Cardiac fibroblast (primary cell): ENCODE results near the gene ISOC2.
"Not testable (repeated sequence)": the region's sequence is repeated elsewhere in the genome, so short reads cannot be mapped to it uniquely, and the experiment has no call there.

Experiments
- DNase-seq, 2 donors: peaks; one replicate each; pipeline versions ENCODE4 v3.0.0 to v3.0.0-alpha.2; 2010; ENCODE audit warnings: low read depth in 2 of 2
- H3K4me3 ChIP-seq, 2 donors: replicated peaks in 1 of 2; 1 replicate in 1 of 2; 2 replicates in 1 of 2; pipeline ENCODE4 v1.5.1; 2011; ENCODE audit warnings: low read depth in 2 of 2, low read length in 2 of 2, mild to moderate bottlenecking in 2 of 2, moderate library complexity in 1 of 2
- TF ChIP-seq, protein P1 (sequence below): IDR thresholded peaks from one replicate; pipeline ENCODE4 v1.5.1; 2011; ENCODE audit warnings: low read depth, mild to moderate bottlenecking, low read length, inconsistent platforms

ISOC2 gene

DNA sequence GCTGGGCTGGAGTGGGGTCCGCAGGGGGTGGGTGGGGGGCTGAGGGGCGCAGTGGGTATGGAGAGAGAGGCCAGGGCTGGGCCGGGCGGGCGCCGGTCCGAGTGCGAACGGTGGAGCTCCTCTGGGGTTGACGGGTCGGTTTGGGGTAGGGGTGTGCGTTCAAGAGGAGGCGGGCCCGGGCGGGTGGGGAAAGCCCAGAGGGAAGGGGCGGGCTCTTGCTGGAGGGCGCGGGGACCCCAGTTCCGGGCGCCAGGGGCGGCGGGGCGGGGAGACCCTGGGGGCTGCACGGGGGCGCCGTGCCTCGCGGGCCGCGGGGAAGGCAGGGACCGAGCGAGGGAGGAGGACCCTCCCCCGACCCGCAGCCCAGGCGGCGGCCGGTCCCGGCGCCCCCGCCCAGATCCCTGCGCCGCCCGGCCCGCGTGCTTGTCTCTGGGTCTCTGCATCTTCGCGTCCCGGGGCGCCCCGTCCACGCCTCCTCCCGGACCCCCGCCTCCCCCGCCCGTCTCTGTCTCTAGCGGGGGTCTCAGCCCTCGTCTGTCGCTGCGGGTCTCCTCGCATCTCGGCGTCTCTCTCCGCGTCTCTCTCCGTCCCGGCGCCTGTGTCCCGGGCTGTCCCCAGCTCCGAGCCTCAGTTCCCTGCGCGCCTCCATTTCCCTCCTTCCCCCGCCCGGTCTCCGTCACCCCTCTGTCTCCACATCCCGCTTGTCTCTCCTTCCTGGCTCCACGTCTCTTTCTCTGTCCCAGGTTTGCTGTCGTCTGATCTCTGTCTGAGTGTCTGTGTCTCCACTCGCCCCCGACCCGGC, 10.1 kb downstream of the ISOC2 start:
- no peak for DNase-seq
- no peak overlapping the region for H3K4me3 ChIP-seq
- TF ChIP-seq, protein P1, sequence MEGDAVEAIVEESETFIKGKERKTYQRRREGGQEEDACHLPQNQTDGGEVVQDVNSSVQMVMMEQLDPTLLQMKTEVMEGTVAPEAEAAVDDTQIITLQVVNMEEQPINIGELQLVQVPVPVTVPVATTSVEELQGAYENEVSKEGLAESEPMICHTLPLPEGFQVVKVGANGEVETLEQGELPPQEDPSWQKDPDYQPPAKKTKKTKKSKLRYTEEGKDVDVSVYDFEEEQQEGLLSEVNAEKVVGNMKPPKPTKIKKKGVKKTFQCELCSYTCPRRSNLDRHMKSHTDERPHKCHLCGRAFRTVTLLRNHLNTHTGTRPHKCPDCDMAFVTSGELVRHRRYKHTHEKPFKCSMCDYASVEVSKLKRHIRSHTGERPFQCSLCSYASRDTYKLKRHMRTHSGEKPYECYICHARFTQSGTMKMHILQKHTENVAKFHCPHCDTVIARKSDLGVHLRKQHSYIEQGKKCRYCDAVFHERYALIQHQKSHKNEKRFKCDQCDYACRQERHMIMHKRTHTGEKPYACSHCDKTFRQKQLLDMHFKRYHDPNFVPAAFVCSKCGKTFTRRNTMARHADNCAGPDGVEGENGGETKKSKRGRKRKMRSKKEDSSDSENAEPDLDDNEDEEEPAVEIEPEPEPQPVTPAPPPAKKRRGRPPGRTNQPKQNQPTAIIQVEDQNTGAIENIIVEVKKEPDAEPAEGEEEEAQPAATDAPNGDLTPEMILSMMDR, result no peak

DNA sequence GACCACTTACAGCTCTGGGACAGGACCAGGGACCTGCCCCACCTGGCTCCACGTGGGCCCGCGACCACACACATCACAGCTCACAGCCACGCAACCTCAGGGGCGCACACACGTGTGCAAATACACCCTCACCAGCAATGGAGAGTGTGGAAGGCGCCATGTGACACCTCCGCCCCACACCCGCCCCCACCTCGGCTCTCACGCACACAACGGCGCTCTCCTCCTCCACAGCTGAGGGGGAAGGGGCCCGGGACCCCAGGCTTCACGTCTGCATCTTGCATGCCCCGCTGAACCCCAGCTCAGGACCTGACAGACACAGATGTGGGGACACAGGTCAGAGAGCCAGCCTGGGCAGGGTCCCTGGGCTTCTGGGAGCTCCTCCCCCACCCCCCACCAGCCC, 12.0 kb downstream of the ISOC2 start:
- no peak overlapping the region for H3K4me3 ChIP-seq
- TF ChIP-seq, protein P1, result no peak
- no peak for DNase-seq

DNA sequence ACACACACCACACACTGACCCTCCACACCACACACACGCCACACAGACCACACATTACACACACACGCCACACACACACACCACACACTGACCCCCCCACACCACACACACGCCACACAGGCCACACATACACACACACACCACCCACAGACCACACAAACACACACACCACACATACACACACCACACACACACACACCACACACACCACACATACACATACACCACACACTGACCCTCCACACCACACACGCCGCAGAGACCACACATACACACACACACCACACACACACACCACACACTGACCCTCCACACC, 13.3 kb downstream of the ISOC2 start:
- not testable (repeated sequence) for DNase-seq, H3K4me3 ChIP-seq

DNA sequence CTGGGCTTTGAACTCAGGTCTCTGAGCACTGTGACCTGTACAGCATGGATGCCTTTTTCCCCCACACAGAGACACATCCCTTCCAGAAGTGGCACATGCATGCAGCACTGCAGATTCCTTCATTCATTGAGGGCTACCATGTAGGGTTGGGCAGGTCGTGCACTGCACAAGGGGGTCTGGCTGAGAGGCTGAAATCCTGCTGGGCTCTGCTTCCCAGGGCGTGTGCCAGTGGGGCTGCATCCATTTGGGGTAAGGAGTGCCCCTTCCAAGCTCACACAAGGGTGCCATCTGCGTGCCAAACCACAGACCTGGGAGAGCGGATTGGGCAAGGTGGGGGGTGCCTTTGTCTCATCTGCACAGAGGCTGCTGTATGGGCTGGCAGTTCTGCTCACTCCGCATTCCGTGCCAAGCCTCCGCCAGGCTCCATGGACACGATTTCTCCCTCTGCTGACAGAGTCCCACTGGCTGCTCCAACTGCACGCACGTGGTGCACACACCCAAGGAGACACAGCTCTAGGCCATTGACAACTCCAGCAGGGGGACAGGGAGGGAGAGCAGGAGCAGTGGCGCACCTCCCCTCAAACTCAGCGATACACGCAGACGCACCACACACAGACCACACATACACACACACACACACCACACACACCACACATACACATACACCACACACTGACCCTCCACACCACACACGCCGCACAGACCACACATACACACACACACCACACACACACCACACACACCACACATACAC, 13.8 kb downstream of the ISOC2 start:
- TF ChIP-seq, protein P1, result no peak
- H3K4me3 ChIP-seq, result no peak overlapping the region
- DNase-seq, result peak; percentile 27 to 30

DNA sequence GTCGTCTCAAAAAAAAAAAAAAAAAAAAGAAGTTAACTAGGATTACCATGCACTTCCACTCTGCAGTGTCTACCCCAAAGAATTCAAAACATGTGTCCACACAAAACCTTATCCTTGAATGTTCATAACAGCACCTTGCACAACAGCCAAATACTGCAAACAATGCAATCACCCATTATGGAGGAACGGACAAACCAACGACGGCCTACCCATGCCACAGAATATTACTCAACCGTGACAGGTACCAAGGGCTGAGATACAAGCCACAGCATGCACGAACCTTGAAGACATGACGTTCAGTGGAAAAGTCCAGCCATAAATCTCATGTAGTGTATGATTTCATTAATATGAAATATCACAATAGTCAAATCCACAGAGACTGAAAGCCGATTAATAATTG, 15.4 kb downstream of the ISOC2 start:
- H3K4me3 ChIP-seq, result no peak overlapping the region
- TF ChIP-seq, protein P1, result no peak
- DNase-seq, result no peak

DNA sequence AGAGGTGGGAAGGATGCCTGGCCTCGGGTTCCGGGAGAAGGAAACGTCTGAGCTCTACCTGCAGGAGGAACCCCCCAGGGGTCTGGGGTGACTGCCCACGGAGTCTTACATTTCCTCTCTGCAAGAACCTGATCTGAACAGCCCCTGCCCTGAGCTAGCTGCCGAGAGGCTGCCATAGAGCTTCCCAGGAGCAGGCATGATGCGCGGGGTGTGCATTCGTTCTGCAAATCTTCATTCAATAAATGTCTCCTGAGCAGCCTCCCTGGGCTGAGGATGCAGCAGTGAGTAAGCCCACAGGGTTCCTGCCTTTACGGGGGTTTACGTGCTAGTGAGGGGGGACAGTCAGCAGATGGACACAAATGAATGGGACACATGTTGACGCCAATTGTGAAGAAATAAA, 16.8 kb downstream of the ISOC2 start:
- no peak for DNase-seq
- no peak overlapping the region for H3K4me3 ChIP-seq
- TF ChIP-seq, protein P1, result no peak

DNA sequence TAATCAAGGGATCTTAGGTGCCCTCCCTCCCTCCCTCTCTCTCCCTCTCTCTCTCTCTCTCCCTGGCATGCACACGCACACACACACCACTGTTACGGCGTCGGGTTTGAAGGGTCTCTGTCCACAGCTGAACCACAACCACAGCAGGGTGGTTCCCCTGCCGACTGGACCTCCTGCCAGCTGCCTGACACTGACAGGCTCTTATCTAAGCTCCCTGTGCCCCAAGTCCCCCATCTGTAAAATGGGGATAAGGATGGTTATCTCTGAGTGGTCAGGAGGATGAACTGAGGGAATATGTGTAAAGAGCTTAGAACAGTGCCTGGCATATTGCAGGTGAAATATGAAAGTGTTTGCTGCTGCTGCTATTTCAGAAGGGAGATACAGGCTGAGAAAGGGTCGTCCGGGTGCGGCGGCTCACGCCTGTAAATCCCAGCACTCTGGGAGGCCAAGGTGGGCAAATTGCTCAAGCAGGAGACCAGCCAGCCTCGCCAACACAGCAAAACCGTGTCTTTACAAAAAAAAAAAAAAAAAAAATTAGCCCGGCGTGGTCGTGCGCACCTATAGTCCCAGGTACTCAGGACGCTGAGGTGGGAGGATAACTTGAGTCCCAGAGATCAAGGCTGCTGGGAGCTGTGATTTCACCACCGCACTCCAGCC, 17.5 kb downstream of the ISOC2 start:
- DNase-seq, result no peak
- TF ChIP-seq, protein P1, result no peak
- no peak overlapping the region for H3K4me3 ChIP-seq
